ENCODE data around the gene PLCB1. TPM values are rescaled to one million over a fixed set of nuclear protein-coding genes. Genes with fewer than 3 reads are reported as not detected.

PLCB1 gene
- total RNA-seq, 2 experiments from 2014 or later, result 3.1 to 3.6 TPM

DNA sequence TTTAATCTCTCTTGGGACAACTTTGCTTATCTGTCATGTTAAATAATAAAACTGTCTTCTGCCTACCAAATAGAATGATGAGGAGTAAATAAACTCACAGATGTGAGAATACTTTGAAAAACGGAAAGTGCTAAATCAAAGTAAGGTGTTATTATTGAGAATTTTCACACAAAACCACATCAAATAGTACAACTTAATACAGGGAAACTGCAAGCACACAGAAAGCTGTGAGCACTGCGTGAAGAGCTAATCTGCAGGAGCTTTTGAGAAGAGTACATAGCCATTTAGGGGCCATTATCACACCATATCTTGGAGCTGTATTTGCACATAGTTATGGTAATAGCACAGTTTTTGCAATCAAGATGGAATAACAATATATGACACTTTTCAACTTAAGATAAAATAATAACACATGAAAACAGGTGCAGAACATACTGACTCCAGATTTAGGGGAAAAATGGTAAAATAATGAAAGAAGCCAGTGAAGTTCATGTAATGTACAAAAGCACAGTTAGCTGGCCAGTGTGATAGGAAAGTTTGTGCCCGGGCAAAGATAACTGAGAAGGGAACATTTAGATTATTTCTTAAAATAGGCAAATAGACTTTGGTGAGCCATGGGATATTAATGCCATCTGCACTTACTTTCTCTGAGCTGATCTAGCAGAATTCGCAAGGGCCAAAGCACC lies 538.3 kb downstream of the PLCB1 start:
- H3K36me3 Mint-ChIP-seq (ENCODE audit: low read depth), result no peaks in the 10 kb centered on the region
- H3K27me3 Mint-ChIP-seq, result no peaks in the 10 kb centered on the region
- H3K27ac Mint-ChIP-seq, result no peak overlapping the region
- no peak for DNase-seq
- POLR2A ChIA-PET, result no interaction called here
- TF ChIP-seq CTCF (IDR thresholded peaks at IDR 0.05), result no peak
- no peaks in the 10 kb centered on the region for H3K9me3 Mint-ChIP-seq
- no peak overlapping the region for H3K4me3 Mint-ChIP-seq
- H3K4me1 Mint-ChIP-seq (ENCODE audit: low read depth), result peaks cover 5% of the 10 kb centered on the region
- ATAC-seq, result no peak
- CTCF ChIA-PET, result interaction anchor here (3.6 kb wide), 1 partner anchor 52 kb away, joined by 17 read pairs; no protein-coding TSS in a partner anchor
- intact Hi-C loops (cut with micrococcal nuclease), result no loop called here

GRCh38 chr20:8670893-8671215 lies 538.8 kb downstream of the PLCB1 start:
- H3K9me3 Mint-ChIP-seq, result no peaks in the 10 kb centered on the region
- ATAC-seq (no peak), DNase-seq (no peak)
- no peaks in the 10 kb centered on the region for H3K27me3 Mint-ChIP-seq
- TF ChIP-seq CTCF (IDR thresholded peaks at IDR 0.05), result no peak
- peaks cover 5% of the 10 kb centered on the region for H3K4me1 Mint-ChIP-seq (ENCODE audit: low read depth)
- H3K4me3 Mint-ChIP-seq, result no peak overlapping the region
- no peak overlapping the region for H3K27ac Mint-ChIP-seq
- CTCF ChIA-PET, result interaction anchor here (3.6 kb wide), 1 partner anchor 51 kb away, joined by 17 read pairs; no protein-coding TSS in a partner anchor
- POLR2A ChIA-PET, result no interaction called here
- intact Hi-C loops (cut with micrococcal nuclease), result no loop called here
- no peaks in the 10 kb centered on the region for H3K36me3 Mint-ChIP-seq (ENCODE audit: low read depth)

DNA sequence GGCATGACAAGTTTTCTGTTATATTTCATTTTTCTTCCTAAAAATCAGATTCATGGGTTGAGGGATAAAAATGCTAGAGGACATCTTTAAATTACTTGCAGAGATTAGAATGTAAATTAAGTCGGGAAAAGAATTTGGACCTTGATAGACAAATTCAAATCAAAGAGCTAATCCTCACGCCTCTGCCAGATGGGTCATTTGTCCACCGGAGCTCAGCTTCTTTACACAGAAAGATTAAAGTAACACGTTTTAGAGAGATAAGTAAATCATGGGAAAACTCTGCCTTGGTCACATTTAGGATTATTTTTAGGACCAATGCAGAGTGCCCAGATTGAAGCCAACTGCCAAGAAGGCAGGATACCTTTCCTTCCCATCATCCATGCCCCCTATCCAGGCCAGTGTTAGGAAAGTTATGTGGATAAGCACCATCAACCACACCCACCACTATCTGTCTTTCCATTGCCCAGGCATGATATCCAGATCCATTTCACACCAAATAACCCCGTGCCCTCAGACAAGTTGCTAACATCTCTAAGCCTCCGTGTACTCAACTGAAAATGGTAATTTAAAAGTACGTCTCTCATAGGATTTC lies 539.4 kb downstream of the PLCB1 start:
- POLR2A ChIA-PET, result no interaction called here
- CTCF ChIA-PET, result interaction anchor here (1.2 to 3.6 kb wide), 2 partner anchors 50 kb away, joined by 5 to 17 read pairs; no protein-coding TSS in a partner anchor
- no peaks in the 10 kb centered on the region for H3K9me3 Mint-ChIP-seq
- DNase-seq (no peak), ATAC-seq (no peak)
- H3K4me3 Mint-ChIP-seq, result no peak overlapping the region
- H3K36me3 Mint-ChIP-seq (ENCODE audit: low read depth), result no peaks in the 10 kb centered on the region
- intact Hi-C loops (cut with micrococcal nuclease), result no loop called here
- no peak for TF ChIP-seq CTCF (IDR thresholded peaks at IDR 0.05)
- no peak overlapping the region for H3K27ac Mint-ChIP-seq
- H3K4me1 Mint-ChIP-seq (ENCODE audit: low read depth), result peaks cover 5% of the 10 kb centered on the region
- no peaks in the 10 kb centered on the region for H3K27me3 Mint-ChIP-seq

DNA sequence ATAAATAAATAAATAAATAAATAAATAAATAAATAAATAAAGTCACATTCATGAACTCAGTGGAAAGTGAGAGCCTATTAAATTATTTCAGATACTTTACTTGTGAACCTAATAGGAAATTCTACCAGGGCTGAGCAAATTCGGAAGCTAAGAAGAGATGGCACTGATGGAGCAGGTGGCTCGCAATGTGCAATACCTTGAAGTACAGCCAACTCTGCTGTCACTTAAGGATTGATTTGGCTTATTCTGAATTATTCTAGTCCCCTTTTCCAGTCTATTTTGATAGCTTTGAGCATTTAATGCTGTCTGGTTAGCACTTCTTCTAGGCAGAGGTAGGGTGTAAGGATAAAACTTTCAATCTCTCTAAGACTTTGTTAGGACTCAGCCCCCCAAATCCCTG lies 541.0 kb downstream of the PLCB1 start:
- ChIA-PET CTCF (no interaction called here), POLR2A (no interaction called here)
- intact Hi-C loops (cut with micrococcal nuclease), result no loop called here
- H3K36me3 Mint-ChIP-seq (ENCODE audit: low read depth), result no peaks in the 10 kb centered on the region
- H3K4me3 Mint-ChIP-seq, result no peak overlapping the region
- H3K27ac Mint-ChIP-seq, result no peak overlapping the region
- H3K27me3 Mint-ChIP-seq, result no peaks in the 10 kb centered on the region
- ATAC-seq (no peak), DNase-seq (no peak)
- peaks cover 5% of the 10 kb centered on the region for H3K4me1 Mint-ChIP-seq (ENCODE audit: low read depth)
- no peak for TF ChIP-seq CTCF (IDR thresholded peaks at IDR 0.05)
- H3K9me3 Mint-ChIP-seq, result no peaks in the 10 kb centered on the region

GRCh38 chr20:8675896-8676295 lies 543.8 kb downstream of the PLCB1 start:
- Mint-ChIP-seq H3K4me1 (ENCODE audit: low read depth) (no peaks in the 10 kb centered on the region), H3K4me3 (no peak overlapping the region), H3K27ac (no peak overlapping the region), H3K27me3 (no peaks in the 10 kb centered on the region), H3K36me3 (ENCODE audit: low read depth) (no peaks in the 10 kb centered on the region), H3K9me3 (no peaks in the 10 kb centered on the region)
- ChIA-PET POLR2A (no interaction called here), CTCF (no interaction called here)
- no peak for ATAC-seq
- TF ChIP-seq CTCF (IDR thresholded peaks at IDR 0.05), result no peak
- no peak for DNase-seq
- intact Hi-C loops (cut with micrococcal nuclease), result no loop called here
